ENCODE data around the gene RPTOR.
"Not testable (repeated sequence)": the region's sequence is repeated elsewhere in the genome, so short reads cannot be mapped to it uniquely, and the experiment has no call there.

RPTOR gene

DNA sequence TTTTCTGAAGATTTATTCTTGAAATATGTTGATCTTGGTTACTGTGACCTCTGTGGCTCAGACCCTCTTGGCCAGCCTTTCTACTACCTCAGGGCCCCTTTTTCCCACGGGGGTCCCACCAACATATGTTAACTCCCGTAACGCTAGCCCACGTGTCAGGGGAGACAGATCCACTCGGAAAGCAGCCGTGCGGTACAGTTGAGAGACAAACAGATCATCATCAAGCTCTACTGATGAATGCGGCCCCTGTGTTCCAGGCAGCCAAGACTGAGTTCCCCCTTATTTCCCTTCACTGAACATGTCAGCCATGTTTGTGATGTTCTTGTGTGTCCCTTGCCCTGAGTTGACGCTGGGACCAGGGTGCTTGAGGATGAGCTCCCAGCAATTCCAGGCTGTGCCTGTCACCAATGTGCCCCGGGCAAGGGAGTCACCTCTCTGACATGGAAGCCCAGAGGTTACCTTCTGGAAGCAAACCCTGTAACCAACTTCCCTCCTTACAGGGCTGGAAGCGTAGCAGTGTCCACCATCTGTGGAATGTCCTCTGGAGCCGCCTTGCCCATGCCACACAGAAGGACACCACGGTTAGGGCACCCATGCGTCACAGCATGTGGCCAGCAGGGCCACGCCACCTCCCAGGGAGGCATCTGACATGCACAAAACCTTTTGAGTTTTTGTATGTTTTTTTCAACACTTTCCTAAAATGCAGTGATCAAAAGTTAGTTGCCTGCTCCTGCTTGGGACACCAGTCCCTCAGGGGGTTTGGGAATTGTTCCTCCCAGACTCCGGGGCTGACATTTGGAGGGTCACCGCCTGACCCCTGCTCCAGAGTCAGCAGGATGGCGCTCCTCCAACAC lies 253.3 kb downstream of the RPTOR start:
- DNase-seq (ENCODE audit: low read depth in 2 of 2) = no peak

DNA sequence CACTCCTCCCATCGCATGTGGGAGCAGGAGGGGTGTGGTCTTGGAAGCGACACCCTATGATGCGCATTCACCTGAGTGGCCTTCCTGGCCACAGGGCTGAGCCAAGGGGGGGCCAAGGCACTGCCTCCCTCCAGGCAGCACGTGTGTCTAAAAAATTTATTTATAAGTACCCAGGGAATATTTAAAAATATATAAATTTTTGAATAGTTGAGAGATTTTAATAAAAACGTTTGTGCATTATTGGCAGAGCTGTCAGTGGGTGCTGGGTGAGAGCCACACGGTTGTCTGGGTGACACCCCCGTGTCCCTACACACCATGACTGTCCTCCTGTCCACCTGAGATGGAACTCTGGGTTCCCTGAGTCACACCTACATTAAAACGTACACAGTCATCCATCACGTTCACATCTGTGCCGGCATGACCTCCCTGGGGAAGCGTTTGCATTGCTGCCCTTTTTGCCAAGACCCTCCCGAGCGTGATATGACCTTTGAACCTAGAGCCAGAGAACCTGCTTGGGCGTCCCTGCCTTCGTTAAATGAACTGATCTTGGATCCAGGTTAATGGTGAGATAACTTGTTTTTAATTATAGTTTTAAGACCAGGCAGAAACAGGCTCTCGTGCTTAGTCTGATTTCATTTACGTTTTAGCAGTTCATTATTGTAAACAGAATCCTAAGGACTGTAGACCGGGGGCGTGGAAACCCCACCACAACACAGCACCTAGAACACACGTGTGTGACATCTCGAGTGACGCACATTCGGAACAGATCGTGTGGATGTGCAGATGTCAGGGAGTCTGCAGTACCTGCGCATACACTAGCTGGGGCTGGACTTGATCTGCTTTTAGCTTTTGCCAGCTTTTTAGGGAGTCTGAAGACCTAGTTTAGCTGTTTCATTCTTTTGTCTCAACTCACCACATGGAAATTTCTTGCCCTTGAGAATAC lies 254.2 kb downstream of the RPTOR start:
- no peak for DNase-seq (ENCODE audit: low read depth in 2 of 2)

DNA sequence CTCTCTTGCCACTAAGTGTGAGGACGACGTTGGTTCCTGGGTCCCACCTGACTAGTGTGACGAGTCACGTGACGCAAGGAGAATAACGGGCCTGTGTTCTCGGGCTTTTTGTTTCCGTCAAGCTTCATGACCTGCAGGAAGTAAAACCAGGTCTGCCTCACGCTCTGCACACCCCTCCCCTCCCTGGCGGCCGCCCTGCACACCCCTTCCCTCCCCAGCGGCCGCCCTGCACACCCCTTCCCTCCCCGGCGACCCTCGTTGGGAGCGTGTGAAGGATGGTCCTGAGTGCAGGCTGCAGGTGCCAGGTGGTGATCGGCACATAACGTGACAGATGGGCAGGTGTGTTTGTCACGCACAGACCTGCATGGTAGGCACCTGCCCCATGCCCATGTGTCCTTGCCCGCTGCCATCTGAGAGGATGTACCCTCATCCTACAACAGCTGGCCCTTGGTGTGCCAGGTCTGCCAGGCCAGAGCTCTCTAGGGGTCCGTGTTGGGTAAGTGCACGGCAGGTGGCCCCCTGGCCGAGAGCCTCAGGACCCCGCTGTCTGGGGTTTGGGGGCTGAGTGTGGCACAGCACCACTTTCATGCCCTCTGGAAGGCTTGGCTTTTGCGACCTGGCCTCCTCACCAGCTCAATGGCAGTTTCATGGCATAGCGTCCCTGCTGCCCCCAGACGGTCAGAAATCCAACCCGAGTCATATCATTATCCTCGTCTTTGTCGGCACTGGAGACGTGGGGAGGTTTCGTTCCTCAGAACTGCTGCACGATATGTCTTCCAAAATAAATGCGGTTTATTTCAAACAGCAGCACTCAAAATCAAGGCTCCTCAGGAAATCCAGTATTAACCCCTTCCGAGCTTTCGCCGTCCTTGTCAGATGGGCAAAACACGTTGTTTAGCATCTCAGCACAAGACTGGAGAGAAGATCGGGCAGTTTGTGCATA lies 255.2 kb downstream of the RPTOR start:
- DNase-seq (ENCODE audit: low read depth in 2 of 2) = no peak

DNA sequence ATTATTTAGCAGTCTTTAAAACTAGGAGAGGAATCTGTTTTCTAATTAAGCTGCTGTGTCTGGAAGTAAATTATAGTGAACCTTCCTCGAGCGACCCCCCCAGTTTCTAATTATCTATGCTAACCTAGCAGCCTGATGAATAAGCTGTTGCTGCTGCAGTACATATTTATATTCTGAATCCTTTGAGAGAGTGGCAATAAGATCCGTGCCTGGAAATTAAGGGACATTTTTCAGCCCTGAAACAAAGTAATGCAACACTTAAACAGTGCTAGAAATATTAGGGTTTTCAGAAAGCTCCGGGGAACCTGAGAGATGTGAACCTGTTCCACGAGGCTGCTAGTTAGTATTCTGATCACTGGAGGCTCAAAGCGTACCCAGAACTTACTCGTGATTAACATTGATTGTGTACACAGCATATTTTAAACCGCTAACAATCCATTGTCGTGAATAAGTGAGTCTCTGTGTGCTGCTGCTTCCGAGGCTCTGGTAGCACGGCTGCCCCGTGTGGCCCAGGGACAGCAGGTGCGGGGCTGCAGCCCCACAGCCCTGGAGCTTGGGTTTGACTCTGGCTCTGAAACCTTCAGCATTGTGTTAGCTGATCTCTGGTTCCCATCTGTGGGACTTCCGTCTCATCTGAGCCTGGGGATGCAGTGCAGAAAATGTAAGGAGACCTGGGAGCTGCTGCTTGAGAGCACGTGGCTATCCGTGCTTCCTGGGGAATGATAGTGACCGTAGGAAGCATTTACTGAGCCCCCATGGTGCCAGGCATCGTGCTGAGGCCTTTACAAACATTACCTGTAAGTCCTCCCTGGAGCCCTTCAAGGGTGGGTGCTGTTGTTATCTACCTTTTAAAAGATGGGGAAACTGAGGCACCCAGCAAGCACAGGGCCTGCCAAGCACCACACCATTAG lies 256.1 kb downstream of the RPTOR start:
- DNase-seq (ENCODE audit: low read depth in 2 of 2) = no peak

DNA sequence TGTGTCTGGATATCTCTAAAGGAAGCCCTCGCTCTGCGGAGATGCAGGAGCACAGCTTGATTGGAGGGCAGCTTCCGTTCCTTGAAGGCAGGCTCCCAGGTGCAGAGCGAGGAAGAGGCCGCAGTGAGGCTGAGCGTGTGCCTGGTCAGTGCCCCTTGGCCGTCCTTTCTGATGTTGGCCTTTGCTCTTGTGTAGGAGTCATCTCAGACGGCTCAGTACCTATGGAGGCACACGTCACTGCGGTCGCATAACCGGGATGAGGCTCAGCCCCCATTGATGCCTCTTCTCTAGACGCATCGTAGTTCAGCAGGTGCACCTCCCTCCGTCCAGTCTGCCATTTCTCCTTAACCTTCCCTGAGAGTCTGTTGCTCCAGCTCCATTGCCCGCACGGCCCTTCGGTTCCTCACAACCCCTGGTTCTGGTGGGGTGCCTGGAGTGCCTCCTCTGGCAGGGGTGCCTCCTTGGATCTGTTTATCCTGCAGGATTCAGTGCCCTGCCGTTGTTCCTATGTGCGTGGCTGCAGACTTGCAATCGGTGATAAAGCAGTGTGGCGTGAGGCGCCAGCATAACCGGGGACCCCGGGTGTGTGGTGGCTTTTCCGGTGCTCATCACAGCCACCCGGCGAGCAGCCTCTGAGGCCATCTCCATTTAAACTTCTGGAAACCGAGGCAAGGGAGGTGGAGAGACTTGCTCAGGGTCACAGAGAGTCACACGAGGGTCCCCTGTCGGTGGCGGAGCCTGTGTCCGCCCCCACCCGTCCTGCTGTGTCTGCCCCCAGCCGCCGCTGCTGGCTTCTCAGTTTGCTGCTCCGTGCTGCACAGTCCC lies 258.2 kb downstream of the RPTOR start:
- no peak for DNase-seq (ENCODE audit: low read depth in 2 of 2)

DNA sequence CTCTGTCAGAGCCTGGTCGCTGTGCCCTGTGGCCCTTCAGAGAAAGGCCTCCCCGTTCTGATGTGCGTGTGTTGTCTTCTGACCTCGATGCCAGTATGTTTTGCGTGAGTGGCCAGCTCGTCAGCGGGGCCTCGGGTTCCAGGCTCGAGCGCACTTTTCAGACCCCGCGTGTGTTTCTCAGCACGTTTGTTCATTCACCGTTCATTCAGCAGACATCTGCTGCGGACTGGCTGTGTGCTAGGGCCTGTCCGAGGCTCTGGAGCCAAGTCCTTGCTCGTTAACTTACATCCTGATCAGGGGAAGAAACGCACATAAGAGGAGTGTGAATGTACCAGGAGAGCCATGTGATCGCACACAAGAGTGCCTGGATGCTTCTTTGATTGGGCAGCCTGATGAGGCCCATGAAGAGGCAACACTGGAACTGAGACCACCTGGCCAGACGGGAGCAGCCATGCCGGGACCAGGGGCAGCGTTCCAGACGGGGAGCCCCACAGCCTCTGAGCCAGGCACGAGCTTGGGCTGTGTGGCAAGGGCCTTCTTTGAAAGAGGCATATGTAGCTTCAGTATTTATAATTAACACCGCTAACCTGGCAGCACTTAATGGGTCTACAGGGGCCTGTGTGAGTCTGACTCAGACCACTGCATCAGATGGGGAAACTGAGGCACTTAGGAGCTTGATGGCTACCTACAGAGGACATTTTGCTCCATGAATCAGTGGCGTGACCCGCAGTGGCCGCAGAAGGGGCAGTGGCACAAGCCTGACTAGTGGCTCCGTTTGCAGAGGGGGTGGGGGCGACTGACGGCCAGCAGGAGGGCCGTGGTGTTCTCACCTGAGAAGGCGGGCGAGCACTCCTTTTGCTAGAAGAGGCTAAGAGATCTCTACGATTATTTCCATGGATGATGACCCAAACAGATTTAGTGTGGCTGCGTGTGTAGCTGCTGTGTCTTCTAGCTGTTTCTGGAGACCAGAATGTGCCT lies 259.1 kb downstream of the RPTOR start:
- DNase-seq (ENCODE audit: low read depth in 2 of 2) = no peak

DNA sequence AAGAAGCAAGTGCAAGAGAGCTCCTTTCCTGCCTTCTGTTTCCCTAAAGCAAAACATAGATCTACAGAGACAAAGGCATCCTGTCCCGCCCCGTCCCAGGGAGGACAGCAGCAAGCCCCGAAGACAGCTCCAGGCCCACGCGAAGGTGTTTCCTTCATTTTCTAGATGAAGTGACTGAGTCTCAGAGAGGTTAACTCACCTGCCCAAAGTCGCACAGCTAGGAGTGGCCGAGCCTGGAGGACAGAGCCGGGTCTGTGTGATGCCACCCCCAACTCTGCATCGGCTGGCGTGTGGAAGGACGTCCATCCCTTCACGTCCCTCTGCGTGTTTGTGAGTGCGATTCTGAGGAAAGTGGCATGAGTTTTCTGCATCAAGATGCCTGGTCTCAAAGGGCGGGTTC lies 259.8 kb downstream of the RPTOR start:
- DNase-seq (ENCODE audit: low read depth in 2 of 2) = no peak

DNA sequence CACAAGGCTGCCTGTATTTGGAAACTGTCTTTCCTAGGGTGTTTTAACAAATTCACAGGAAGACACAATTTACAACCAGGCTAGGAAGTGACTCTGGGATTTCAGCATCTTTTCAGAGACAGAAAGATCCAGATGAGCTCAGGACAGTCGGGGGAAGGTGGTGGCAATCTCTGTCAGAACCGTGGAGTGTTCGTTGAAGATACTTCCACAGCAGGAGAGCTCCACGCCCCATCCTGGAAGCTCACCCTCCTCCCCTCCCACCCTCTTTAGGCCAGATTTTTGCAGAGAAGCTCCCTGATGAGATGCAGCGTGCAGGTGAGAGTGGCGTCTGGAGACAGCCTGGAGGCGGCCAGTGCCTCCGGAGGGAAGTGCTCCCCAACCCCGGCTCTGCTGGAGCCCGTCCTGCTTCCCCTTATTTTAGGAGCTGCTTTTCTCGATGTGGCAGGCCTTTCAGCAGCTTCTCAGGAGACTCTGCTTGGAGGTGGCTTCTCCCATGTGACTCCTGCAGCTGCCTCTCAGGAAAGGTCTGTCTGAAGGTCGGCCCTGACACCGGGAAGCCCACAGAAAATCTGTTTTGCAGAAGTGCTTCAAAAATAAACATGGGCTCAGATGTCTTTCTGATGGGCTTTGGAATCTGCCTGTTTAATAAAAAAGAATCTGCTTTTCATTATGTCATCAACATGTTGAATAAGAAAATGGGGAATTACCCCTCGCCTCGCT lies 260.6 kb downstream of the RPTOR start:
- no peak for DNase-seq (ENCODE audit: low read depth in 2 of 2)

DNA sequence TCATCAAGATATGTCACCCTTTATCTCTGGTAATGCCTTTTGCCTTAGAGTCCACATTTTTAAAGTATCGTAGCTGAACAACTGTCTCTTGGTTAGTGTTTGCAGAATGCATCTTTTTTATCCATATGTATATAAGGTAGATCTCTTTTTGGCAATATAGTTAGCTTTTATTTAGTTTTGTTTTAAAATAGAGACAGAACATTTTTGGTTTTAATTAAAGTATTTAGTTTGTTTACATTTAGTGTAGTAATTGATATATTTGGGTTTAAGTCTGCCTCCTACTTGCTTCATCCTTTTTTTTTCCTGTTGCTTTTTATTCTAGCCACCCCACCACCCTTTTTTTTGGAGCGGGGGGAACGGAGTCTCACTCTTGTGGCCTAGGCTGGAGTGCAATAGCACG lies 262.4 kb downstream of the RPTOR start:
- DNase-seq (ENCODE audit: low read depth in 2 of 2) = no peak

DNA sequence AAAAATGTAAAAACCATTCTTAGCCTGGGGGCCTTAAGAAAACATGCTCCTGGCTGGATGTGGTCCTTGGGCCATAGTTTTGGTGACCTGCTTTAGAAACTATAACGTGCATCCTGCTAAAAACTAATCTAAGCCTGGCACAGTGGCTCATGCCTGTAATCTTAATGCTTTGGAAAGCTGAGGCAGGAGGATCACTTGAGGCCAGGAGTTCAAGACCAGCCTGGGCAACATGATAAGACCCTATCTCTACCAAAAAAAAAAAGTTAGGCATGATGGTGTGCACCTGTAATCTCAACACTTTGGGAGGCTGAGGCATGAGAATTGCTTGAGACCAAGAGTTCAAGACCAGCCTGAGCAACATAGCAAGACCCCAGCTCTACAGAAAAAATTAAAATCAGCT lies 263.2 kb downstream of the RPTOR start:
- DNase-seq (ENCODE audit: low read depth in 2 of 2) = no peak

DNA sequence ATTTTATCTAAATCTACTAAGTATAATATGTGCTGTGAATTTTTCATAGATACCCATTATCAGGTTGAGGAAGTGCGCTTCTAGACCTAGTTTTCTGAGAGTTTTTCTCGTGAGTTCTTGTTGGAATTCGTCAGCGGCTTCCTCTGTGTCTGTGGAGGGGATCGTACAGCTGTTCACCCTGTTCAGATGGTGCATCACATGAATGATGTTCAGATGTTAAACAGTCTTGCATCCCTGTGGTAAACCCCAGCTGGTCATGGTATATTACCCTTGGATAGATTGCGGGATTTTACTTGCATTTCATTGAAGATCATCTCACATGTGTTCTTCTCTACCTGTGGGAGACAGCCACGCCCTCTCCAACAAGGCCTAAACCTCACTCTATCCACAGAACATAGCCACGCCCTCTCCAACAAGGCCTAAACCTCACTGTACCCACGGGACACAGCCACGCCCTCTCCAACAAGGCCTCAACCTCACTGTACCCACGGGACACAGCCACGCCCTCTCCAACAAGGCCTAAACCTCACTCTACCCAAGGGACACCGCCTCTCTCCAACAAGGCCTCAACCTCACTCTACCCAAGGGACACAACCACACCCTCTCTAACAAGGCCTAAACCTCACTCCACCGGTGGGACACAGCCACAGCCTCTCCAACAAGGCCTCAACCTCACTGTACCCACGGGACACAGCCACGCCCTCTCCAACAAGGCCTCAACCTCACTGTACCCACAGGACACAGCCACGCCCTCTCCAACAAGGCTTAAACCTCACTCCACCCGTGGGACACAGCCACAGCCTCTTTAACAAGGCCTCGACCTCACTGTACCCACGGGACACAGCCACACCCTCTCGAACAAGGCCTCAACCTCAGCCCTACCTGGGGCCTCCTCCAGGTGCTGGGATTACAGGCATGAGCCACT lies 266.8 kb downstream of the RPTOR start:
- no peak for DNase-seq (ENCODE audit: low read depth in 2 of 2)

DNA sequence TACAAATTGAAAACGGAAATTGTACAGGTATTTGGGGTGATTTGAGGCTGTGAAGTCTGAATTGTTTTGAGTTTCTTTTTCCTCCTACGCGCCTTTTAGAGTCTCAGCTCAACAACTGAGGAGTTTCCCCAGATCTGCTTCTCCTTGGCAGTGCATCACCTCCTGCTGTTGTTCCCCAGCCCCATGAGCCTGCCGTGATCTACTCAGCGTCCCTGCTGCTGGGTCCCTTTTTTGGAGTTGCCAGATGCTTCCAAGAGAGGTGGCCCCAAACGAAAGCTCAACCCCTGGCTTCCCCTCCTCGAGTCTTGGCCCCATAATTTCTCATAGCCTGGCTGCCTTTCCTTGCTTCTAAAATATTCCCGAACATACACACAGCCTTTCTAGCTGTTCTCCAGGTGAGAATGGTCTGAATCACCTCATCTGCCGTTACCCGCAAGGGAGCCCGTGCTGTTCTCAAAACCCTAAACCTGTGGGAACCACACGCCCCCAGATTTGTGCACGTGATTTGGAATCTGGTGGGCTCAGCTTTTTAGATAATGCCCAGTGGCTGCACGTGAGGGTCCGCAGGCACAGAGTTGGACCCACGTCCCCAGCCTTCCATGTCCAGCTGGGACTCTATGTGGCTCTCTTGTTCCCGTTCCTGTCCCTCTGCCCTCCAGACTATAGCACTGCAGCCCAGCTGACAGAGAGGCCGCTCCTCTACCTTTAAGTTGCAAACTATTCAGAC lies 267.9 kb downstream of the RPTOR start:
- no peak for DNase-seq (ENCODE audit: low read depth in 2 of 2)

DNA sequence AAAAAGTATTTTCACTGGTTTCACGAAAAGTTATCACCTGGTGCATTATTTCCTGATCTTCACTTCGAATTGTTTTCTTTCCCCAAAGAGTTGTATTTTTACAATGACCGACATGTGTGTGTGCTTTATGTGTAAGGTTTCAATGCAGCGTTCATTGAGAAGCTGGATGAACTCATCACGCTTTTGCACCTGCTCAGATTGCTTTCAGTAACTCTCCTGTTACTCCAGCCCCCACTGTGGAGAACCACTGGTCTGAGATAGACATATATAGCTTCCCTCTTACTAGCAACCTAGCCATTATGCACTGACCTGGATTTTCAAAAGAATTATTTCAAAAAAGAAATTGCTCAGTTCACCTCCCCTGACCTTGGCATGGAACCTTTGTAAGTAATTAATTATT lies 268.7 kb downstream of the RPTOR start:
- no peak for DNase-seq (ENCODE audit: low read depth in 2 of 2)

DNA sequence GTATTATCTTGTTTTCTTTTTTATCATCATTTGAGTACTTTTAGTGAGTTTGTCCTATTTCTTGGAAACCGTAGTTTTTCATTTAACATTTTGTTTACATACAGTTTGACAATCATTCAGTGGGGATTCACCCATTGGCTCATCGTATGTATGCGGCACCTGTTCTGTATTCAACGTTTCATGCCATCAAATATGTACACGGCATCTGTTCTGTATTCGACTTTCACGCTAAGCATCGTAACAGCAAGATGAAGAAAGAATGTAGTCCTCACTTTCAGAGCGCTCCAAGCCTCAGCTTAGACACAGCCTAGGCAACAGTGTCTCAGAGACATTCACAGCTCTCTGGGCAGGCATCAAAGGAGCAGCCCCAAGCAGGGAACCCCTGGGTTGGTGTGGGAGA lies 269.9 kb downstream of the RPTOR start:
- no peak for DNase-seq (ENCODE audit: low read depth in 2 of 2)

DNA sequence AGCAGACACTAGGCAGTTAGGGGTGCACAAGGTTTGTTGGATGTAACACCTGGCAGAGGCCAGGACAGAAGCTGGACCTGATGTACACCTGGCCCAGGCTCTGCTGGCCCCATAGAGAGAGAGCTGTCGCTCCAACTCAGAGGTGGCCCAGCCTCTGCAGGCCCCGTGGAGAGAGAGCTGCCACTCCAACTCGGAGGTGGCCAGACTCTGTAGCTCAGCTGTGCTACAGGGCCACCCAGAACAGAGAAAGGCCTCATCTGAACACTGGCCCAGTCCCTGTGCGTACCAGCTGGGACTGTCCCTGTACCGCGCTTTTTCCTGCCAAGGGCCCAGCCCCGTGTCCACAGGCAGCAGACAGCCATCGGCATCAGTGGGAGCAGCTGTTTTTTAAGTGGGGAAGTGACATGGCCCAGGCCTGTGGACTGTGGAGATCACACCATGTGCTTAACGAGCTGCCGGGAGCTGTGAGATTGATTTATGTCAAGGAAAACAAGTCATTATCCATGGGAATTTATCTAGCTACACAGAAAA lies 270.6 kb downstream of the RPTOR start:
- no peak for DNase-seq (ENCODE audit: low read depth in 2 of 2)

DNA sequence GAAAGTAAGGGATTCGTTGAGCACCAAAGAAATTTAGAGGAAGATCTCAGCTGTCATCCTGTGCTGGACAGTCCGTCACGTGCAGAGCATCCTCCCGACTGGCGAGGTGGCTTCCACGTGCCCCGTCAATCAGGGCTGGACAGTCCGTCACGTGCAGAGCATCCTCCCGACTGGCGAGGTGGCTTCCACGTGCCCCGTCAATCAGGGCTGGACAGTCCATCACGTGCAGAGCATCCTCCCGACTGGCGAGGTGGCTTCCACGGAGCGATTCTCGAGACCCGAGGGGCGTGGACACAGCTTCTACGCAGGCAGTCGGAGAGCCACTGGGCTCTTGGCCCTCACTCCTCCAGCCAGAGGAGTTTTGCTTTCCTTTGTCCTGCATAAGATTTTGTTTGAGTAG lies 271.1 kb downstream of the RPTOR start:
- DNase-seq (ENCODE audit: low read depth in 2 of 2) = not testable (repeated sequence)
